ENCODE results near the gene JAK1.

- TF ChIP-seq GATA3 (IDR thresholded peaks at IDR 0.05; ENCODE audit: low read depth, low read length) (no peak), GATA2 (IDR thresholded peaks at IDR 0.05; ENCODE audit: low read depth, low read length) (no peak)
Observed at GRCh38 chr1:64933296-64934070, 32.9 kb downstream of the JAK1 start.

Measured in SH-SY5Y (cell line).